ENCODE results near the gene TEX44. TPM values are rescaled to one million over a fixed set of nuclear protein-coding genes. Genes with fewer than 3 reads are reported as not detected.

The TEX44 gene
- not detected in 2 replicates for total RNA-seq

GRCh38 chr2:231592636-231593145, at the start of gene TEX44:
TEX44 (plus strand) TSS chr2:231592864; CDS start chr2:231592952, 88 bp downstream.

Other genes with a start within 250 kb of the TEX44 start
- 0.34 and 0.47 TPM in 2 replicates for gene B3GNT7, start 197.2 kb upstream of the TEX44 start, total RNA-seq
- gene NCL, start 128.4 kb upstream of the TEX44 start, total RNA-seq: 90.9 and 194 TPM in 2 replicates
- not detected in 2 replicates for gene NMUR1, start 62.4 kb upstream of the TEX44 start, total RNA-seq
- 789 and 1,409 TPM in 2 replicates for gene PTMA, start 115.7 kb downstream of the TEX44 start, total RNA-seq
- gene PDE6D, start 188.4 kb downstream of the TEX44 start, total RNA-seq: 27.3 and 28.2 TPM in 2 replicates
- gene COPS7B, start 193.6 kb downstream of the TEX44 start, total RNA-seq: 29.1 and 32.8 TPM in 2 replicates